HG03060 (cell line): Measurements from ENCODE around the gene ISCU.
"Not testable (repeated sequence)": the region's sequence is repeated elsewhere in the genome, so short reads cannot be mapped to it uniquely, and the experiment has no call there.

Experiments used
- ATAC-seq: cut with Tn5 transposase; IDR thresholded peaks from one replicate; pipeline ENCODE4 v1.9.1; 2021; ENCODE audit warnings: low read depth, moderate number of reproducible peaks; ENCODE audit not compliant: unreplicated experiment

The ISCU gene

DNA sequence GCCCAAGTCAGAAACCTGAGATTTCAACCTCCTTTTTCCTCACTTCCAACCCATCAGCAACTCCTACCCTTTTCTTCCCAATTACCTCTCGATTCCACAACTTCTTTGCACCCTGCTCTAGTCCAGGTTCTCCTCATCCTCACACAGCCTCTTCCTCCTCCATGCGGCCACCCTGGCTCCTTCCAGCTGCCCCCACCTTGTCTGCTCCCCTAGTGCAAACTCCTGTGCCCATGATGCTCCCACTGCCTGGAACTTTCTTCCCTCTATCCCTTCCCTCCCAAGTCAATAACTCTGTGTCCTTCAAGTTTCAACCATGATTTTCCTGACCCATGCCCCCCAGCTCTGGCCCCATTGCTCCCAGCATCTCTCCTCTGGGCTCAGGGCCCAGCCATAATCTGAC, 54.0 kb downstream of the ISCU start:
- ATAC-seq = no peak

- ATAC-seq = peak; percentile 66
Measured at GRCh38 chr12:108616941-108617858, 54.8 kb downstream of the ISCU start.

- ATAC-seq = no peak
Measured at GRCh38 chr12:108618079-108618952, 55.9 kb downstream of the ISCU start.

GRCh38 chr12:108618953-108619274, 56.5 kb downstream of the ISCU start:
- not testable (repeated sequence) for ATAC-seq
